H9 (cell line): ENCODE measurements around the gene KIF1A. TPM values are rescaled to one million over a fixed set of nuclear protein-coding genes. Genes with fewer than 3 reads are reported as not detected.

Source experiments
- DNase-seq: peaks from one replicate; pipeline ENCODE4 v3.0.0-alpha.2; 2017
- H2AFZ ChIP-seq: one replicate; pipeline ENCODE4 v1.6.1; 2013; ENCODE audit warnings: mild to moderate bottlenecking, low read length, control low read depth, moderate library complexity
- H2AK5ac ChIP-seq: 2 replicates; pipeline ENCODE4 v1.6.1; 2013; ENCODE audit warnings: low read length, control low read depth, mixed read lengths; ENCODE audit not compliant: insufficient read length
- H2BK120ac ChIP-seq: one replicate; pipeline ENCODE4 v1.6.1; 2013; ENCODE audit warnings: low read depth, mild to moderate bottlenecking, low read length, control low read depth, inconsistent platforms; ENCODE audit not compliant: poor library complexity, severe bottlenecking
- H2BK12ac ChIP-seq: 2 replicates; pipeline ENCODE4 v1.6.1; 2013; ENCODE audit warnings: low read length, control low read depth, mixed read lengths, low read depth; ENCODE audit not compliant: insufficient read length
- H2BK15ac ChIP-seq: 2 replicates; pipeline ENCODE4 v1.6.1; 2013; ENCODE audit warnings: low read depth, low read length, control low read depth
- H2BK20ac ChIP-seq: one replicate; pipeline ENCODE4 v1.6.1; 2013; ENCODE audit warnings: low read depth, mild to moderate bottlenecking, low read length, control low read depth, inconsistent platforms; ENCODE audit not compliant: poor library complexity, severe bottlenecking
- H2BK5ac ChIP-seq: 2 replicates; pipeline ENCODE4 v1.6.1; 2013; ENCODE audit warnings: low read length, control low read depth, mixed read lengths; ENCODE audit not compliant: insufficient read length
- H3K14ac ChIP-seq: 2 replicates; pipeline ENCODE4 v1.6.1; 2013; ENCODE audit warnings: low read length, control low read depth; ENCODE audit not compliant: insufficient read depth
- H3K18ac ChIP-seq: 2 replicates; pipeline ENCODE4 v1.6.1; 2013; ENCODE audit warnings: low read depth, mild to moderate bottlenecking, mixed read lengths, low read length, control low read depth; ENCODE audit not compliant: insufficient read length
- H3K23ac ChIP-seq: 2 replicates; pipeline ENCODE4 v1.6.1; 2013; ENCODE audit warnings: low read length, control low read depth, mixed read lengths, low read depth; ENCODE audit not compliant: insufficient read length
- H3K23me2 ChIP-seq: 2 replicates; pipeline ENCODE4 v1.6.1; 2013; ENCODE audit warnings: low read depth, mild to moderate bottlenecking, mixed read lengths, low read length, control low read depth; ENCODE audit not compliant: insufficient read length, poor library complexity, severe bottlenecking
- H3K27ac ChIP-seq: 2 replicates; pipeline ENCODE4 v1.5.1; 2013; ENCODE audit warnings: low read length, control low read depth, mixed read lengths, low read depth; ENCODE audit not compliant: insufficient read length
- H3K27me3 ChIP-seq: 2 replicates; pipeline ENCODE4 v1.6.1; 2013; ENCODE audit warnings: low read length, control low read depth, inconsistent platforms; ENCODE audit not compliant: insufficient read depth
- H3K4ac ChIP-seq: 2 replicates; pipeline ENCODE4 v1.6.1; 2013; ENCODE audit warnings: low read depth, mild to moderate bottlenecking, control low read depth, inconsistent platforms, low read length, moderate library complexity
- H3K4me1 ChIP-seq: 2 replicates; pipeline ENCODE4 v1.6.1; 2013; ENCODE audit warnings: low read length, control low read depth, inconsistent platforms; ENCODE audit not compliant: insufficient read depth
- H3K4me2 ChIP-seq: 2 replicates; pipeline ENCODE4 v1.6.1; 2013; ENCODE audit warnings: low read length, control low read depth, mixed read lengths; ENCODE audit not compliant: insufficient read length, insufficient read depth
- H3K56ac ChIP-seq: 2 replicates; pipeline ENCODE4 v1.6.1; 2013; ENCODE audit warnings: low read depth, mild to moderate bottlenecking, mixed read lengths, low read length, control low read depth; ENCODE audit not compliant: insufficient read length
- H3K79me1 ChIP-seq: 2 replicates; pipeline ENCODE4 v1.6.1; 2013; ENCODE audit warnings: low read depth, mild to moderate bottlenecking, moderate library complexity, low read length, control low read depth, inconsistent platforms; ENCODE audit not compliant: insufficient read depth, poor library complexity, severe bottlenecking
- H3K79me2 ChIP-seq: 2 replicates; pipeline ENCODE4 v1.6.1; 2013; ENCODE audit warnings: low read length, control low read depth, inconsistent platforms; ENCODE audit not compliant: insufficient read depth
- H3K9ac ChIP-seq: 2 replicates; pipeline ENCODE4 v1.6.1; 2013; ENCODE audit warnings: low read length, control low read depth, mixed read lengths; ENCODE audit not compliant: insufficient read length; ENCODE audit errors: extremely low read depth
- H3K9me3 ChIP-seq: one replicate; pipeline ENCODE4 v1.6.1; 2013; ENCODE audit warnings: low read depth, low read length, inconsistent platforms; ENCODE audit not compliant: control insufficient read depth
- H3T11ph ChIP-seq: one replicate; pipeline ENCODE4 v1.6.1; 2013; ENCODE audit warnings: mild to moderate bottlenecking, low read length, control low read depth, inconsistent platforms
- H4K20me1 ChIP-seq: one replicate; pipeline ENCODE4 v1.6.1; 2013; ENCODE audit not compliant: control insufficient read depth, insufficient read length, insufficient read depth
- H4K5ac ChIP-seq: 2 replicates; pipeline ENCODE4 v1.6.1; 2013; ENCODE audit warnings: low read depth, mild to moderate bottlenecking, mixed read lengths, low read length, control low read depth; ENCODE audit not compliant: insufficient read length
- H4K8ac ChIP-seq: replicated peaks from 2 replicates; pipeline ENCODE4 v1.6.1; 2013; ENCODE audit warnings: low read length, control low read depth, mixed read lengths, low read depth; ENCODE audit not compliant: insufficient read length
- H4K91ac ChIP-seq: 2 replicates; pipeline ENCODE4 v1.6.1; 2013; ENCODE audit warnings: low read depth, mild to moderate bottlenecking, moderate library complexity, mixed read lengths, low read length, control low read depth; ENCODE audit not compliant: insufficient read length
- H3K27ac Mint-ChIP-seq, 3 experiments: 2 replicates in 2 of 3; 3 replicates in 1 of 3; pipeline ENCODE4 v1.8.0; 2020 to 2021; ENCODE audit warnings: mixed read lengths in 3 of 3, mild to moderate bottlenecking in 1 of 3, moderate library complexity in 1 of 3
- H3K27me3 Mint-ChIP-seq: 2 replicates; pipeline ENCODE4 v1.8.0; 2021; ENCODE audit warnings: low read depth, mild to moderate bottlenecking, moderate library complexity, mixed read lengths
- H3K36me3 Mint-ChIP-seq, 3 experiments: 2 replicates in 2 of 3; 3 replicates in 1 of 3; pipeline ENCODE4 v1.8.0; 2020 to 2021; ENCODE audit warnings: low read depth in 3 of 3, mixed read lengths in 3 of 3; ENCODE audit not compliant: insufficient read depth in 1 of 3
- H3K4me1 Mint-ChIP-seq, 2 experiments: 2 replicates each; pipeline ENCODE4 v1.8.0; 2020; ENCODE audit warnings: mixed read lengths in 2 of 2
- H3K4me3 Mint-ChIP-seq, 2 experiments: 2 replicates in 1 of 2; 3 replicates in 1 of 2; pipeline ENCODE4 v1.8.0; 2020 to 2021; ENCODE audit warnings: mild to moderate bottlenecking in 2 of 2, mixed read lengths in 2 of 2, moderate library complexity in 1 of 2
- H3K9me3 Mint-ChIP-seq, 2 experiments: 2 replicates in 1 of 2; 3 replicates in 1 of 2; pipeline ENCODE4 v1.8.0; 2020; ENCODE audit warnings: mild to moderate bottlenecking in 2 of 2, mixed read lengths in 2 of 2, moderate library complexity in 1 of 2
- WGBS: extraction: QIAGEN DNeasy Blood & Tissue Kit; methylation state at CpG from one replicate; pipeline ENCODE4 v1.1.7; 2013; ENCODE audit warnings: missing lambda C conversion rate, low lambda C conversion rate, mixed read lengths; ENCODE audit not compliant: insufficient read length; ENCODE audit errors: extremely low coverage; 5-methylcytosine and 5-hydroxymethylcytosine counted together
- total RNA-seq: library from RNA; stranded (reverse); gene quantifications from 2 replicates; pipeline ENCODE4 v1.2.1, GENCODE V29; 2021
- TF ChIP-seq, protein P1 (sequence below): fragments of 200-600 bp; sonication (generic); conservative IDR thresholded peaks from 3 replicates; pipeline ENCODE4 v1.8.0; 2021; ENCODE audit warnings: antibody characterized with exemption, mild to moderate bottlenecking

The KIF1A gene
- total RNA-seq, 1 experiment from 2014 or later = 204 TPM

DNA sequence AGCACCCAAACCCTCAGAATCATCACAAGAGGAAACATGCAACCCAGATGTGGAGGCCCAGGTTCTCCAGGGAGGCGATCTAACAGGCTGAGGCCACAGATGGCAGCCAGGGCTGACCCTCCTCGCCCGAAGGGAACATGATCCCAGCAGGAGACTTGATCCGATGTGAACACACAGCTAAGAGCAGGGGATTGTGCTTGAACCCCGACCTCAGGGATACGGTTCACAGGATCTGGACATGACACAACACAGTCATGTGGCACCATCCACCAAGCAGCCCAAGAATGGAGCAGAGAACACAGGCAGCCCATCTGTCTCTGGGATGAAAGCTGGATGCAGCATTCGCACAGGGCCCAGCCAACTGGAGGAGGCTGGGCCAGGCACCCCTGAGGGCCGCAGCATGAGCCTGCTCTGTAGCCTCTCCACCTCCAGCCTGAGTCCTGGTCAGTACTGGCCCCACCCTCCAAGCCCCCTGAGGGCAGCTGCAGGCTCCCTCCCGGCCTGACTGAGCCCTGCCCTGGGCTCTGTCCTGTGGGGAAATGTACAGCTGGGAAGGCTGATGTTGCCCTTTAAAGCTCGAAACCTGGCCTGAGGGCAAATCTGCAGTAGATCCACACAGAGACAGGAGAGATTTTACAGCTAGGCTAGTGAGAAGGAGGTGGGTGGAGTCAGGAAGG lies 89.4 kb downstream of the KIF1A start:
- no peaks in the 10 kb centered on the region for H3K4me1 Mint-ChIP-seq

More for the DNA sequence above, 89.4 kb downstream of the KIF1A start:
- Histone ChIP-seq H3K27ac (no peak overlapping the region), H2BK120ac (no peak overlapping the region), H2AK5ac (no peak overlapping the region), H3K27me3 (no peaks in the 10 kb centered on the region), H3K4me1 (no peaks in the 10 kb centered on the region), H3K9ac (no peak overlapping the region), H3K14ac (no peak overlapping the region; the same call in 1 of the 2 replicates), H3K23me2 (no peaks in the 10 kb centered on the region), H3K9me3 (no peaks in the 10 kb centered on the region), H4K8ac (no peak overlapping the region), H4K20me1 (no peaks in the 10 kb centered on the region), H3K18ac (no peak overlapping the region), H3K23ac (no peak overlapping the region), H2BK5ac (no peak overlapping the region), H4K5ac (no peak overlapping the region), H3K79me2 (no peaks in the 10 kb centered on the region), H3T11ph (no peak overlapping the region), H3K79me1 (no peaks in the 10 kb centered on the region), H2BK15ac (no peak overlapping the region), H4K91ac (no peak overlapping the region), H2BK12ac (no peak overlapping the region), H2BK20ac (no peak overlapping the region), H3K4ac (no peak overlapping the region), H2AFZ (no peak overlapping the region), H3K4me2 (no peak overlapping the region), H3K56ac (no peak overlapping the region)
- TF ChIP-seq, protein P1, sequence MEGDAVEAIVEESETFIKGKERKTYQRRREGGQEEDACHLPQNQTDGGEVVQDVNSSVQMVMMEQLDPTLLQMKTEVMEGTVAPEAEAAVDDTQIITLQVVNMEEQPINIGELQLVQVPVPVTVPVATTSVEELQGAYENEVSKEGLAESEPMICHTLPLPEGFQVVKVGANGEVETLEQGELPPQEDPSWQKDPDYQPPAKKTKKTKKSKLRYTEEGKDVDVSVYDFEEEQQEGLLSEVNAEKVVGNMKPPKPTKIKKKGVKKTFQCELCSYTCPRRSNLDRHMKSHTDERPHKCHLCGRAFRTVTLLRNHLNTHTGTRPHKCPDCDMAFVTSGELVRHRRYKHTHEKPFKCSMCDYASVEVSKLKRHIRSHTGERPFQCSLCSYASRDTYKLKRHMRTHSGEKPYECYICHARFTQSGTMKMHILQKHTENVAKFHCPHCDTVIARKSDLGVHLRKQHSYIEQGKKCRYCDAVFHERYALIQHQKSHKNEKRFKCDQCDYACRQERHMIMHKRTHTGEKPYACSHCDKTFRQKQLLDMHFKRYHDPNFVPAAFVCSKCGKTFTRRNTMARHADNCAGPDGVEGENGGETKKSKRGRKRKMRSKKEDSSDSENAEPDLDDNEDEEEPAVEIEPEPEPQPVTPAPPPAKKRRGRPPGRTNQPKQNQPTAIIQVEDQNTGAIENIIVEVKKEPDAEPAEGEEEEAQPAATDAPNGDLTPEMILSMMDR = no peak
- no peaks in the 10 kb centered on the region for H3K9me3 Mint-ChIP-seq
- no peak overlapping the region for H3K4me3 Mint-ChIP-seq
- no peak for DNase-seq
- H3K27ac Mint-ChIP-seq = peak overlapping the region in 1 of 3 experiments; percentile 40; a peak in 2 of 7 replicates
- H3K27me3 Mint-ChIP-seq = no peaks in the 10 kb centered on the region; the same call in 1 of the 2 replicates
- peaks cover 21 to 56% (median 38%) of the 10 kb centered on the region in 3 experiments; a peak in 6 of 7 replicates for H3K36me3 Mint-ChIP-seq
- no CpG with 5 or more reads among the region's 10 CpGs for WGBS
